GM12878 (cell line): ENCODE data around the gene ZG16B. TPM values are rescaled to one million over a fixed set of nuclear protein-coding genes. Genes with fewer than 3 reads are reported as not detected.

Experiments used
- ATAC-seq: fragments of 200-7000 bp; cut with Tn5 transposase; 3 replicates; pipeline ENCODE4 v1.9.1; 2020; ENCODE audit warnings: mild to moderate bottlenecking, moderate library complexity
- BruUV-seq: library from RNA; stranded (reverse); fragments of 400-500 nt; replicated peaks from 2 replicates; lab custom pipeline; 2021; lab: Mats Ljungman, UMichigan
- CTCF ChIA-PET: fragments of 300-600 bp; sonication (Branson Sonifier 250); formaldehyde crosslinking; extraction: SDS; loops from one replicate; lab custom pipeline; 2021; ENCODE audit warnings: inconsistent platforms; lab: Yijun Ruan, JAX
- POLR2A ChIA-PET: fragments of 350-600 bp; formaldehyde crosslinking; extraction: SDS; loops from one replicate; lab custom pipeline; 2021; ENCODE audit warnings: inconsistent platforms; lab: Charles Lee
- RAD21 ChIA-PET: fragments of 300-600 bp; sonication (Branson Sonifier 250); formaldehyde crosslinking; loops from one replicate; lab custom pipeline; 2023; ENCODE audit warnings: antibody characterized with exemption; ENCODE audit not compliant: unreplicated experiment; lab: Charles Lee
- SMC1A ChIA-PET: fragments of 300-600 bp; sonication (Branson Sonifier 250); formaldehyde crosslinking; loops from one replicate; lab custom pipeline; 2023; ENCODE audit not compliant: unreplicated experiment, uncharacterized antibody; lab: Charles Lee
- DNase-seq: peaks from one replicate; pipeline ENCODE4 v3.0.0-alpha.2; 2011; ENCODE audit warnings: low read depth, low spot score
- FAIRE-seq: peaks from 3 replicates; lab custom pipeline; 2011; peaks lifted over from hg19 to GRCh38; lab: Jason Lieb, UNC
- H2AFZ ChIP-seq: 2 replicates; pipeline ENCODE4 v1.6.0; 2011; ENCODE audit warnings: low read depth, low read length, control low read depth; ENCODE audit not compliant: control insufficient read depth
- H3K27ac ChIP-seq: 2 replicates; pipeline ENCODE4 v1.5.1; 2011; ENCODE audit warnings: control low read depth; ENCODE audit not compliant: control insufficient read depth, insufficient read depth
- H3K27me3 ChIP-seq, 2 experiments: replicated peaks in 1 of 2; 2 replicates each; pipeline versions ENCODE4 v1.6.0 to v1.6.1; 2011; ENCODE audit warnings: low read length in 1 of 2; ENCODE audit not compliant: control insufficient read depth in 2 of 2, insufficient read depth in 2 of 2
- H3K36me3 ChIP-seq, 2 experiments: 2 replicates each; pipeline ENCODE4 v1.5.1; 2011; ENCODE audit warnings: low read length in 1 of 2; ENCODE audit not compliant: control insufficient read depth in 2 of 2, insufficient read depth in 2 of 2
- H3K4me1 ChIP-seq: 2 replicates; pipeline ENCODE4 v1.6.1; 2011; ENCODE audit warnings: mild to moderate bottlenecking, low read length, moderate library complexity, mixed read lengths; ENCODE audit not compliant: control insufficient read depth, insufficient read depth
- H3K4me2 ChIP-seq: 2 replicates; pipeline ENCODE4 v1.6.0; 2011; ENCODE audit warnings: control low read depth; ENCODE audit not compliant: control insufficient read depth, insufficient read depth
- H3K4me3 ChIP-seq: fragments of 200-600 bp; sonication (generic); 2 replicates; pipeline ENCODE4 v1.5.1; 2016
- H3K79me2 ChIP-seq: 2 replicates; pipeline ENCODE4 v1.6.0; 2011; ENCODE audit warnings: low read length; ENCODE audit not compliant: control insufficient read depth, insufficient read depth
- H3K9ac ChIP-seq: 2 replicates; pipeline ENCODE4 v1.8.0; 2011; ENCODE audit warnings: low read length, control low read depth, mixed read lengths; ENCODE audit not compliant: control insufficient read depth, insufficient read depth
- H3K9me3 ChIP-seq: replicated peaks from 3 replicates; pipeline ENCODE4 v1.5.1; 2011; ENCODE audit warnings: mild to moderate bottlenecking, low read length; ENCODE audit not compliant: control insufficient read depth, insufficient read depth
- H4K20me1 ChIP-seq: 2 replicates; pipeline ENCODE4 v1.6.0; 2011; ENCODE audit not compliant: control insufficient read depth, insufficient read depth
- ATF7 ChIP-seq: fragments of 450-650 bp; IDR thresholded peaks from 2 replicates; pipeline ENCODE4 v1.6.1; 2016; ENCODE audit warnings: low read depth, mild to moderate bottlenecking
- CHD4 ChIP-seq: fragments of 200-600 bp; sonication (generic); IDR thresholded peaks from 2 replicates; pipeline ENCODE4 v1.6.1; 2016; ENCODE audit warnings: mild to moderate bottlenecking
- DPF2 ChIP-seq: fragments of 450-650 bp; IDR thresholded peaks from 2 replicates; pipeline ENCODE4 v1.6.1; 2017; ENCODE audit warnings: mild to moderate bottlenecking
- KLF5 ChIP-seq: fragments of 450-650 bp; IDR thresholded peaks from 2 replicates; pipeline ENCODE4 v1.6.1; 2014; ENCODE audit warnings: mild to moderate bottlenecking; ENCODE audit not compliant: partially characterized antibody
- MYB ChIP-seq: fragments of 150-350 bp; IDR thresholded peaks from 2 replicates; pipeline ENCODE4 v1.6.1; 2014; ENCODE audit warnings: mild to moderate bottlenecking, low read depth, low read length, borderline replicate concordance
- PBX3 ChIP-seq: IDR thresholded peaks from 2 replicates; pipeline ENCODE4 v1.6.1; 2011; ENCODE audit warnings: mild to moderate bottlenecking, low read depth, low read length, moderate library complexity; ENCODE audit not compliant: insufficient replicate concordance
- POU2F2 ChIP-seq: IDR thresholded peaks from 3 replicates; pipeline ENCODE4 v1.6.1; 2011; ENCODE audit warnings: low read depth, mild to moderate bottlenecking, low read length, borderline replicate concordance
- SUPT20H ChIP-seq: IDR thresholded peaks from 2 replicates; pipeline ENCODE4 v1.6.1; 2011; ENCODE audit warnings: low read depth, mild to moderate bottlenecking, low read length, moderate library complexity, borderline replicate concordance; ENCODE audit not compliant: control insufficient read depth
- ZBTB40 ChIP-seq: fragments of 450-650 bp; IDR thresholded peaks from 2 replicates; pipeline ENCODE4 v1.6.1; 2016; ENCODE audit warnings: mild to moderate bottlenecking, moderate library complexity, borderline replicate concordance
- ZNF217 ChIP-seq: fragments of 450-650 bp; IDR thresholded peaks from 2 replicates; pipeline ENCODE4 v1.6.1; 2017; ENCODE audit warnings: antibody characterized with exemption, mild to moderate bottlenecking
- ZNF24 ChIP-seq: fragments of 450-650 bp; IDR thresholded peaks from 2 replicates; pipeline ENCODE4 v1.6.1; 2017; ENCODE audit warnings: antibody characterized with exemption, mild to moderate bottlenecking
- WGBS: methylation state at CpG from one replicate; pipeline ENCODE4 v1.1.6; 2016; ENCODE audit warnings: low lambda C conversion rate; ENCODE audit not compliant: insufficient replicate concordance, insufficient coverage; ENCODE audit errors: missing lambda C conversion rate; 5-methylcytosine and 5-hydroxymethylcytosine counted together
- in situ Hi-C: fragments of 300-500 bp; cut with MboI; formaldehyde crosslinking; loops from 9 replicates; pipeline ENCODE4 v1.14.3; 2018; ENCODE audit warnings: mixed read lengths
- intact Hi-C: fragments of 100-400 bp; cut with micrococcal nuclease; formaldehyde crosslinking; loops from one replicate; pipeline ENCODE4 v1.14.2; 2022; ENCODE audit not compliant: unreplicated experiment
- polyA plus RNA-seq, 11 experiments: library from polyadenylated mRNA; depleted of rRNA in 4 of 11; unstranded in 6 of 11; stranded (reverse) in 5 of 11; fragments of >200 nt; fragmentation: Nextera tagmentation in 4 of 11; fragmentation: Illumina TruSeq in 1 of 11; extraction: Ambion mirVana in 4 of 11; extraction: Trizol in 1 of 11; gene quantifications; 1 replicate in 1 of 11; 2 replicates in 10 of 11; pipeline versions ENCODE4 v1.2.1 to v1.2.3, GENCODE V29; 2011 to 2016; ENCODE audit warnings: inconsistent platforms in 2 of 11, missing spikeins in 2 of 11, low read depth in 1 of 11
- total RNA-seq, 4 experiments: library from RNA; depleted of rRNA in 3 of 4; stranded (reverse); fragments of >200 nt in 3 of 4; fragmentation: Illumina TruSeq in 1 of 4; extraction: Trizol in 1 of 4; gene quantifications; 2 replicates each; pipeline versions ENCODE4 v1.2.1 to v1.2.3, GENCODE V29; 2013 to 2021
- TF ChIP-seq, protein P1 (sequence below): fragments of 450-650 bp; IDR thresholded peaks from 2 replicates; pipeline ENCODE4 v1.6.1; 2014; ENCODE audit warnings: mild to moderate bottlenecking

Gene ZG16B
- total and polyA plus RNA-seq, 10 of the 15 experiments (the other 5 are each of a cell fraction or from before 2014, with no cell fraction given), result 1.00 to 11.6 (median 5.8) TPM

DNA sequence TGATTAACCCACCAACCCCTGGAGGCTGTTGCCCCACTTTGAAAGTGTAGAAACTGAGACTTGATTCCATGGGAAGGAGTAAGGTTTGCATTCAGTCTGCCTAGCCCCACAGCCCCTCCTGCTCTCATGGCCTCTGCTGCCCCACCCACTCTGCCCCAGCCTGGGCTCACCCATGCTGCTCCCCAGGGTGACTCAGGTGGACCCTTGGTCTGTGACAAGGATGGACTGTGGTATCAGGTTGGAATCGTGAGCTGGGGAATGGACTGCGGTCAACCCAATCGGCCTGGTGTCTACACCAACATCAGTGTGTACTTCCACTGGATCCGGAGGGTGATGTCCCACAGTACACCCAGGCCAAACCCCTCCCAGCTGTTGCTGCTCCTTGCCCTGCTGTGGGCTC, 25.4 kb upstream of the ZG16B start:
- POLR2A ChIA-PET, result no interaction called here
- Histone ChIP-seq H3K79me2 (no peaks in the 10 kb centered on the region), H3K4me1 (no peaks in the 10 kb centered on the region), H3K4me3 (no peak overlapping the region), H3K4me2 (no peak overlapping the region), H3K27ac (no peak overlapping the region), H2AFZ (no peak overlapping the region), H3K27me3 (peaks cover 0 to 1% of the 10 kb centered on the region in 2 experiments; a peak in 1 of 4 replicates), H3K9me3 (no peaks in the 10 kb centered on the region), H3K36me3 (no peaks in the 10 kb centered on the region), H4K20me1 (no peaks in the 10 kb centered on the region), H3K9ac (no peak overlapping the region)
- ATAC-seq (no peak), FAIRE-seq (no peak), DNase-seq (no peak)
- SMC1A ChIA-PET, result no interaction called here
- RAD21 ChIA-PET, result no interaction called here
- WGBS, result 32% methylated on average over 4 of the region's 4 CpGs
- BruUV-seq, result no TSS peak
- TF ChIP-seq, protein P1, sequence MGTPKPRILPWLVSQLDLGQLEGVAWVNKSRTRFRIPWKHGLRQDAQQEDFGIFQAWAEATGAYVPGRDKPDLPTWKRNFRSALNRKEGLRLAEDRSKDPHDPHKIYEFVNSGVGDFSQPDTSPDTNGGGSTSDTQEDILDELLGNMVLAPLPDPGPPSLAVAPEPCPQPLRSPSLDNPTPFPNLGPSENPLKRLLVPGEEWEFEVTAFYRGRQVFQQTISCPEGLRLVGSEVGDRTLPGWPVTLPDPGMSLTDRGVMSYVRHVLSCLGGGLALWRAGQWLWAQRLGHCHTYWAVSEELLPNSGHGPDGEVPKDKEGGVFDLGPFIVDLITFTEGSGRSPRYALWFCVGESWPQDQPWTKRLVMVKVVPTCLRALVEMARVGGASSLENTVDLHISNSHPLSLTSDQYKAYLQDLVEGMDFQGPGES, result no peak
- TF ChIP-seq POU2F2 (no peak), ZBTB40 (no peak), ZNF24 (no peak), CHD4 (no peak), KLF5 (no peak), PBX3 (no peak), ZNF217 (no peak), MYB (no peak), SUPT20H (no peak), DPF2 (no peak), ATF7 (no peak)
- CTCF ChIA-PET, result no interaction called here
- intact Hi-C loops (loop anchor here (10.0 kb wide), 1 partner anchor 50 kb away; the partner anchor contains the start of gene PRSS22), in situ Hi-C loops (no loop called here)
